HepG2 (cell line): ENCODE measurements around the gene SLCO3A1. TPM values are rescaled to one million over a fixed set of nuclear protein-coding genes. Genes with fewer than 3 reads are reported as not detected.

Experiments
- ATAC-seq: fragments of 200-7000 bp; cut with Tn5 transposase; 3 replicates; pipeline ENCODE4 v1.9.1; 2020; ENCODE audit warnings: mild to moderate bottlenecking, moderate library complexity
- BruUV-seq: library from RNA; stranded (reverse); fragments of 400-500 nt; replicated peaks from 2 replicates; lab custom pipeline; 2021; lab: Mats Ljungman, UMichigan
- CTCF ChIA-PET: fragments of 300-600 bp; formaldehyde crosslinking; extraction: SDS; loops from one replicate; lab custom pipeline; 2021; ENCODE audit warnings: low total read pairs, inconsistent platforms, low intra/inter-chr PET ratio; lab: Yijun Ruan, JAX
- POLR2A ChIA-PET: fragments of 350-600 bp; sonication (Branson Sonifier 250); formaldehyde crosslinking; loops from one replicate; lab custom pipeline; 2020; ENCODE audit warnings: antibody characterized with exemption, inconsistent platforms; lab: Yijun Ruan, JAX
- DNase-seq: peaks from one replicate; pipeline ENCODE4 v3.0.0-alpha.2; 2015; ENCODE audit warnings: low spot score
- FAIRE-seq: peaks from 3 replicates; lab custom pipeline; 2011; peaks lifted over from hg19 to GRCh38; lab: Jason Lieb, UNC
- H2AFZ ChIP-seq: one replicate; pipeline ENCODE4 v1.6.1; 2011; ENCODE audit warnings: low read length, inconsistent platforms
- H3K27ac ChIP-seq: fragments of 300-600 bp; 3 replicates; pipeline ENCODE4 v1.8.0; 2011; ENCODE audit warnings: mixed run types, mild to moderate bottlenecking, mixed read lengths, low read length, inconsistent platforms; ENCODE audit not compliant: insufficient read depth; ENCODE audit errors: extremely low read length
- H3K27me3 ChIP-seq, 2 experiments: fragments of 200-600 bp in 1 of 2; 2 replicates in 1 of 2; 3 replicates in 1 of 2; pipeline versions ENCODE4 v1.6.0 to v1.8.0; 2011; ENCODE audit warnings: low read length in 2 of 2, mild to moderate bottlenecking in 2 of 2, moderate library complexity in 2 of 2, inconsistent platforms in 1 of 2; ENCODE audit not compliant: insufficient read depth in 2 of 2, control insufficient read depth in 1 of 2
- H3K36me3 ChIP-seq, 2 experiments: fragments of 200-600 bp in 1 of 2; replicated peaks in 1 of 2; 2 replicates in 1 of 2; 3 replicates in 1 of 2; pipeline versions ENCODE4 v1.5.1 to v1.8.0; 2011; ENCODE audit warnings: low read length in 2 of 2, inconsistent platforms in 1 of 2; ENCODE audit not compliant: insufficient read depth in 2 of 2, control insufficient read depth in 1 of 2
- H3K4me1 ChIP-seq: 2 replicates; pipeline ENCODE4 v1.5.1; 2012; ENCODE audit warnings: low read length, inconsistent platforms; ENCODE audit not compliant: insufficient read depth
- H3K4me2 ChIP-seq: 2 replicates; pipeline ENCODE4 v1.6.0; 2011; ENCODE audit warnings: low read depth, low read length, inconsistent platforms
- H3K4me3 ChIP-seq, 3 experiments: fragments of 200-600 bp in 1 of 3; sonication (generic), shearing (Covaris generic) in 1 of 3; replicated peaks in 1 of 3; 2 replicates each; pipeline ENCODE4 v1.5.1; 2011 to 2016; ENCODE audit warnings: low read length in 3 of 3, inconsistent platforms in 2 of 3, low read depth in 2 of 3, mild to moderate bottlenecking in 2 of 3, control low read depth in 1 of 3, mixed read lengths in 1 of 3; ENCODE audit not compliant: insufficient read depth in 1 of 3
- H3K79me2 ChIP-seq: one replicate; pipeline ENCODE4 v1.6.1; 2011; ENCODE audit warnings: low read length, inconsistent platforms; ENCODE audit not compliant: insufficient read depth
- H3K9ac ChIP-seq: 2 replicates; pipeline ENCODE4 v1.6.0; 2011; ENCODE audit warnings: mild to moderate bottlenecking, low read depth, low read length, inconsistent platforms; ENCODE audit not compliant: insufficient read depth
- H3K9me3 ChIP-seq: 2 replicates; pipeline ENCODE4 v1.5.1; 2012; ENCODE audit warnings: mild to moderate bottlenecking, low read length
- H4K20me1 ChIP-seq: 2 replicates; pipeline ENCODE4 v1.6.0; 2011; ENCODE audit warnings: inconsistent platforms, mild to moderate bottlenecking, low read length, moderate library complexity; ENCODE audit not compliant: insufficient read depth
- BORCS8-MEF2B ChIP-seq: sonication (generic); formaldehyde crosslinking; IDR thresholded peaks from 2 replicates; pipeline ENCODE4 v1.8.0; 2022; ENCODE audit warnings: mild to moderate bottlenecking, missing genetic modification reagents
- CBFB ChIP-seq: sonication (generic); formaldehyde crosslinking; IDR thresholded peaks from 2 replicates; pipeline ENCODE4 v1.4.0; 2020; ENCODE audit warnings: missing genetic modification reagents
- CREM ChIP-seq, 2 experiments: sonication (generic) in 1 of 2; formaldehyde crosslinking in 1 of 2; IDR thresholded peaks; 2 replicates each; pipeline versions ENCODE4 v1.4.0 to v1.6.1; 2016 to 2020; ENCODE audit warnings: antibody characterized with exemption in 1 of 2, mild to moderate bottlenecking in 1 of 2, missing genetic modification reagents in 1 of 2
- ISL2 ChIP-seq: sonication (generic); formaldehyde crosslinking; IDR thresholded peaks from 2 replicates; pipeline ENCODE4 v1.5.0; 2020; ENCODE audit warnings: missing genetic modification reagents
- REL ChIP-seq: sonication (generic); formaldehyde crosslinking; conservative IDR thresholded peaks from 2 replicates; pipeline ENCODE4 v1.8.0; 2022; ENCODE audit warnings: mild to moderate bottlenecking, missing genetic modification reagents, moderate library complexity
- WIZ ChIP-seq: sonication (generic); formaldehyde crosslinking; IDR thresholded peaks from 2 replicates; pipeline ENCODE4 v1.5.1; 2020; ENCODE audit warnings: mild to moderate bottlenecking, missing genetic modification reagents
- ZMYM4 ChIP-seq: sonication (generic); formaldehyde crosslinking; IDR thresholded peaks from 2 replicates; pipeline ENCODE4 v1.8.1; 2023; ENCODE audit warnings: mild to moderate bottlenecking, missing genetic modification reagents
- ZNF263 ChIP-seq: sonication (generic); formaldehyde crosslinking; IDR thresholded peaks from 2 replicates; pipeline ENCODE4 v1.4.0; 2020; ENCODE audit warnings: missing genetic modification reagents
- ZNF567 ChIP-seq: sonication (generic); formaldehyde crosslinking; IDR thresholded peaks from 2 replicates; pipeline ENCODE4 v1.8.1; 2023; ENCODE audit warnings: mild to moderate bottlenecking, missing genetic modification reagents, borderline replicate concordance
- ZNF576 ChIP-seq: sonication (generic); formaldehyde crosslinking; IDR thresholded peaks from 2 replicates; pipeline ENCODE4 v1.4.0; 2020; ENCODE audit warnings: mild to moderate bottlenecking, missing genetic modification reagents
- ZNF644 ChIP-seq: IDR thresholded peaks from 2 replicates; pipeline ENCODE4 v1.6.1; 2016; ENCODE audit warnings: low read depth
- ZNF713 ChIP-seq: sonication (generic); formaldehyde crosslinking; IDR thresholded peaks from 2 replicates; pipeline ENCODE4 v1.4.0; 2020; ENCODE audit warnings: mild to moderate bottlenecking, missing genetic modification reagents
- ZNF737 ChIP-seq: sonication (generic); formaldehyde crosslinking; IDR thresholded peaks from 2 replicates; pipeline ENCODE4 v1.5.0; 2020; ENCODE audit warnings: missing genetic modification reagents, mild to moderate bottlenecking, borderline replicate concordance
- ZNF782 ChIP-seq: sonication (generic); formaldehyde crosslinking; IDR thresholded peaks from 2 replicates; pipeline ENCODE4 v1.4.0; 2020; ENCODE audit warnings: missing genetic modification reagents, mild to moderate bottlenecking, borderline replicate concordance
- ZSCAN21 ChIP-seq: sonication (generic); formaldehyde crosslinking; IDR thresholded peaks from 2 replicates; pipeline ENCODE4 v1.8.0; 2022; ENCODE audit warnings: mild to moderate bottlenecking, missing genetic modification reagents, moderate library complexity, borderline replicate concordance
- WGBS: methylation state at CpG from one replicate; pipeline ENCODE4 v1.1.6; 2017; ENCODE audit warnings: low lambda C conversion rate; 5-methylcytosine and 5-hydroxymethylcytosine counted together
- in situ Hi-C: cut with HindIII; loops from 2 replicates; pipeline ENCODE4 v1.10.0; 2017; ENCODE audit warnings: low pct_unique_long_range_greater_than_20kb; ENCODE audit not compliant: extremely low pct_ligation_motif_present
- intact Hi-C: fragments of 100-400 bp; cut with micrococcal nuclease; formaldehyde crosslinking; loops from one replicate; pipeline ENCODE4 v1.10.0; 2022; ENCODE audit not compliant: unreplicated experiment
- polyA plus RNA-seq, 8 experiments: library from polyadenylated mRNA; depleted of rRNA in 3 of 8; stranded (reverse) in 7 of 8; unstranded in 1 of 8; fragments of >200 nt; fragmentation: Illumina TruSeq in 4 of 8; extraction: Trizol in 4 of 8; gene quantifications; 2 replicates each; pipeline versions ENCODE4 v1.2.1 to v1.2.3, GENCODE V29; 2011 to 2016; ENCODE audit warnings: low read depth in 4 of 8, missing spikeins in 1 of 8, mixed read lengths in 1 of 8; ENCODE audit not compliant: insufficient read depth in 1 of 8
- total RNA-seq, 5 experiments: library from RNA; depleted of rRNA; stranded (reverse); fragments of >200 nt; fragmentation: Illumina TruSeq; extraction: Trizol; gene quantifications; 2 replicates each; pipeline ENCODE4 v1.2.3, GENCODE V29; 2016; ENCODE audit warnings: low read depth in 1 of 5

The SLCO3A1 gene
- total and polyA plus RNA-seq, 2 of the 13 experiments (the other 11 are each of a cell fraction or from before 2014, with no cell fraction given), result 0.02 TPM; not detected in 1

DNA sequence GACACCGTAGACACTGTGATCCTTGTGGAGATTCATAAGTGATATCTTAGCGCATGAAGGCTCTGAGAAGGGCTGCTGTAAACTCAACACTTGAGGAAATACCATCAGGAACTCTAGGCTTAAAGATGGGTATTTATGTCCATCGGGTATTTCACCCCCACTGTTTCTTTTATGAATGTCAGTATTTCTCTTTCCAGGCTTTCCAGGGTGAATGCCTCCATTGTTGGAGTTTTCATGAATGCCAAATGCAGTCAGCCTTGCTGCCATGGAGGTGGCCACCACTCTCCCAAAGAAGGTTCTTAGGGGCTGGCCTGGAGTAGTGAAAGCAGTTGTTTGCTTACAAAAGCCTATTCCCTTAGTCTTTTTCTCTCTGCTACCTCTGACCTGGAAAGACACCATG is 259.2 kb downstream of the SLCO3A1 start (continued):
- TF ChIP-seq ZNF644 (CRISPR knock-in tag) (no peak), BORCS8-MEF2B (CRISPR knock-in tag) (no peak), ZNF567 (no peak)

GRCh38 chr15:92113832-92114231 is 260.3 kb downstream of the SLCO3A1 start:
- Histone ChIP-seq H3K4me2 (no peak overlapping the region), H3K27ac (no peak overlapping the region), H3K79me2 (no peaks in the 10 kb centered on the region), H3K4me1 (no peaks in the 10 kb centered on the region), H3K9ac (no peak overlapping the region), H3K27me3 (peaks cover 0 to 28% of the 10 kb centered on the region in 2 experiments; a peak in 1 of 5 replicates), H4K20me1 (0 out of 2 replicates have a peak, but pooled peaks cover 3% of the 10 kb centered on the region), H2AFZ (no peak overlapping the region), H3K4me3 (no peak overlapping the region), H3K9me3 (no peaks in the 10 kb centered on the region), H3K36me3 (no peaks in the 10 kb centered on the region)
- ATAC-seq (no peak), FAIRE-seq (no peak), DNase-seq (no peak)
- 13% methylated on average over 2 of the region's 3 CpGs for WGBS
- BruUV-seq, result no TSS peak
- POLR2A ChIA-PET, result no interaction called here
- in situ Hi-C loops (no loop called here), intact Hi-C loops (no loop called here)
- CTCF ChIA-PET, result no interaction called here
- TF ChIP-seq CBFB (CRISPR knock-in tag), result no peak
- TF ChIP-seq ZNF782, result no peak
- no peak for TF ChIP-seq ZNF576
- no peak for TF ChIP-seq ISL2 (CRISPR knock-in tag)
- TF ChIP-seq WIZ (CRISPR knock-in tag), result no peak
- TF ChIP-seq ZNF737, result no peak
- no peak for TF ChIP-seq ZMYM4
- TF ChIP-seq ZSCAN21, result no peak
- TF ChIP-seq CREM (IDR thresholded peaks at IDR 0.05), result no peak
- no peak for TF ChIP-seq CREM (CRISPR knock-in tag; IDR thresholded peaks at IDR 0.05)
- no peak for TF ChIP-seq ZNF713 (CRISPR knock-in tag)
- TF ChIP-seq REL (CRISPR knock-in tag), result no peak
- TF ChIP-seq ZNF263 (CRISPR knock-in tag), result no peak
